ENCODE results near the gene UGT1A6. TPM values are rescaled to one million over a fixed set of nuclear protein-coding genes. Genes with fewer than 3 reads are reported as not detected.

UGT1A6 gene
- total and polyA plus RNA-seq, 2 of the 13 experiments (the other 11 are each of a cell fraction or from before 2014, with no cell fraction given), result 0.25 TPM; not detected in 1

- TF ChIP-seq SNAPC4 (CRISPR knock-in tag; IDR thresholded peaks at IDR 0.05) (peak; percentile 43; the same call in 1 of the 2 replicates), IKZF5 (CRISPR knock-in tag; IDR thresholded peaks at IDR 0.05) (peak; percentile 89), ZNF800 (CRISPR knock-in tag; IDR thresholded peaks at IDR 0.05) (no peak; the same call in 1 of the 2 replicates), FOXK1 (CRISPR knock-in tag; IDR thresholded peaks at IDR 0.05; ENCODE audit: borderline replicate concordance, low read depth) (peak; percentile 98), RBAK (CRISPR knock-in tag; IDR thresholded peaks at IDR 0.05) (no peak; the same call in 1 of the 2 replicates), HBP1 (CRISPR knock-in tag; IDR thresholded peaks at IDR 0.05; ENCODE audit: low read depth) (peak; percentile 83; the same call in 1 of the 2 replicates), ZBTB46 (CRISPR knock-in tag; IDR thresholded peaks at IDR 0.05; ENCODE audit: borderline replicate concordance) (no peak), ZFP90 (CRISPR knock-in tag; IDR thresholded peaks at IDR 0.05; ENCODE audit: borderline replicate concordance) (0 out of 2 replicates have a peak, but pooled peaks have one; percentile 27), ZBTB38 (CRISPR knock-in tag; IDR thresholded peaks at IDR 0.05) (no peak), IRX3 (CRISPR knock-in tag; IDR thresholded peaks at IDR 0.05; ENCODE audit: borderline replicate concordance, low read depth) (peak; percentile 75; the same call in 1 of the 2 replicates), FOSL2 (CRISPR knock-in tag; IDR thresholded peaks at IDR 0.05) (peak; percentile 91), NPAS2 (CRISPR knock-in tag; IDR thresholded peaks at IDR 0.05; ENCODE audit: borderline replicate concordance) (no peak), ZNF772 (CRISPR knock-in tag; IDR thresholded peaks at IDR 0.05) (peak; percentile 89), CBX2 (IDR thresholded peaks at IDR 0.05; ENCODE audit: low read depth, low read length) (no peak), CBX2 (CRISPR knock-in tag; IDR thresholded peaks at IDR 0.05; ENCODE audit: low read depth) (peak; percentile 81; the same call in 1 of the 2 replicates), ZNF430 (CRISPR knock-in tag; IDR thresholded peaks at IDR 0.05) (peak; percentile 70; the same call in 1 of the 2 replicates), ZNF20 (CRISPR knock-in tag; IDR thresholded peaks at IDR 0.05) (peak; percentile 65; the same call in 1 of the 2 replicates)
Observed at GRCh38 chr2:233745073-233745755, 52.5 kb downstream of the UGT1A6 start (continued).

Data from HepG2 (cell line).